ENCODE data around the gene WDR17.
"Not testable (repeated sequence)": the region's sequence is repeated elsewhere in the genome, so short reads cannot be mapped to it uniquely, and the experiment has no call there.

Gene WDR17

GRCh38 chr4:176193938-176194337 is 128.3 kb downstream of the WDR17 start:
- DNase-seq, result no peak

GRCh38 chr4:176195184-176195978 is 129.7 kb downstream of the WDR17 start, which contains the start of gene SPATA4:
Gene SPATA4, minus strand, starts transcription at chr4:176195585. Its CDS starts 23 bp downstream, at chr4:176195562.
- DNase-seq, result peak; percentile 95

DNA sequence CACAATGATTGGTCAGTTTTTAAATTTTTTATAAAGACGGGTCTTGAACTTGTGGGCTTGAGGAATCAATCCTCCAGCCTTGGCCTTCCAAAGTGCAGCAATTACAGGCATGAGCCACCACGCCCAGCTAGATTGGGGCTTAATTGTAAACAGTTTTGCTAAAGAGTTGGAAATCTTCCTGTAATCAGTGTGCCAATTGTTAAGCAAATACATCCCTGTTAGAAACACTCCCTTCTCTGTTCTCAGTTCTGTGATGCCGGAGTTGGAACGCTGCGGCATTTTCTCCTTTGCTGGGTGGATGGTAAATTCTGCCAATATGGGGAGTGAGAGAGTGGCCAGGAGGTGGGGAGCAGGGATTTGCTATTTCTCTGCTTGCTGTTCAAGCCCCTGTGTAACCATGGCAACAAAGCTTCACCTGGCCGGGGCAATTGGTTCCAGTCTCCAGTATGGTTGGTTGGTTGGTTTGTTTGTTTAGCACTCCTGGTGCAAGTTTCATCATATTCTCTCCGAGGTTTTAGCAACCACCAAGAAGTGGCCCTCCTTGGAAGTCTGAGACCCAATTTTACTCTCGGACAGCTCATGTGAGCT is 132.8 kb downstream of the WDR17 start:
- no peak for DNase-seq

DNA sequence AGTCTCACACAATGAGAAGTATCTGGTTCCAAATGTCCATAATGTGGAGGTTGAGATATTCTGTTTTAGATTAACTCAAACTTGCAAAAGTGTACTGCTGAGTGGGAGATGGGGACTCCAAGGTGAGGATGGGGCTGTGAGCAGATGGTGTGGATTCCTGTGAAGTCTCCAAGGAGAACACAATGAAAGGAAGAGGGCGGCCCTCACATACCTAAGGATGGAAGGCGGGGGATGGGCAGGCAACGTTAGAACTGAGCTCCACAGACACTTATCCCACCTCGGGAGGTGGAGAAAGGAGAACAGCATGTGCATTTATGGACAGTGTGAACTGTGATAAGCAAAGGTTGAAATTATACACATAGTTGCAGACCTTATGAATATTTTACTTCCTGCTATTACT is 139.7 kb downstream of the WDR17 start:
- no peak for DNase-seq

DNA sequence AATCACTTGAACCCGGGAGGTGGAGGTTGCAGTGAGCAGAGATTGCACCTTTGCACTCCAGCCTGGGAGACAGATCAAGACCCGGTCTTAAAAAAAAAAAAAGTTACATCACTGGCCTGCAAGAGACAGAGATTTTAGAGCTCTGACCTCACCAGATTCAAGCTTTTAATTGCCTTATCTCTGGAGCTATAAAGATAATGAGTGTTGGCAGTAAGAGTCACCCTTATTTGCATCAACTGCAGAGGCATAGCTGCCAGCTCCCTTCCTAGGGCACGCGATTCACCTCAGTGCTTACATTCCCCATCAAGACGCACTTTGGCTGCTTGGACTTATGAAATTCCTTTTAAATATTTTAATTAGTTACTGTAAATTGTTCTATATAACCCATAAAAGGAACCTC is 142.2 kb downstream of the WDR17 start:
- DNase-seq, result no peak

GRCh38 chr4:176209535-176209934 is 143.9 kb downstream of the WDR17 start:
- DNase-seq, result no peak

GRCh38 chr4:176210101-176210500 is 144.5 kb downstream of the WDR17 start:
- no peak for DNase-seq

DNA sequence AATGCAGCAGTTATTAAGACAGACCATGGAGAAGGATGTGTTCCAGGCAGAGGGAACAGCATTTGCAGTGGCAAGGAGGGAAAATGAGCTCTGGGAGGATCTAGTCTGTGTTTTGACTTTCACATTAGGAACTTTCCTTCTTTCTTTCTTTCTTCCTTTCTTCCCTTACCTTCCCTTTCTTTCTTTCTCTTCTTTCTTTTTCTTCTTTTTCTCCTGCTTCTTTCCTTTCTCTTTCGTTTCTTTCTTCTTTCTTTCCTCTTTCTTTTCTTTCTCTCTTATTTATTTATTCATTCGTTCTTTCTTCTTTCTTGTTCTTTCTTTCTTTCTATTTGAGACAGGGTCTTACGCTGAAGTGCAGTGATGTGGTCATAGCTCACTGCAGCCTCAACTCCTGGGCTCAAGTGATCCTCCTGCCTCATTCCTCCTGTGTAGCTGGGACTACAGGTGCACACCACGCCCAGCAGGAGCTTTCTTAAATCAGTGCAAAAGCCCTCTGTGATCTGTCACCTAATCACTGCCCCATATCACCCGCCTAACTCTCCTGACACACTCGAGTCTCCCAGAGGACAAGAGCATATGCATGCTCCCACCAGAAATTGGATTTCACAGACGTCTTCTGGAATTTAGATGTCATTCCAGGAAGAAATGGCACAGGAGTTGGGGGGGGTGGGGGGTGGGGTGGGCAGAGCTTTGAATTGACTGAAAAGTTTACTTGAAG is 145.1 kb downstream of the WDR17 start:
- DNase-seq, result no peak

- not testable (repeated sequence) for DNase-seq
Observed at GRCh38 chr4:176212351-176212750, 146.7 kb downstream of the WDR17 start.

DNA sequence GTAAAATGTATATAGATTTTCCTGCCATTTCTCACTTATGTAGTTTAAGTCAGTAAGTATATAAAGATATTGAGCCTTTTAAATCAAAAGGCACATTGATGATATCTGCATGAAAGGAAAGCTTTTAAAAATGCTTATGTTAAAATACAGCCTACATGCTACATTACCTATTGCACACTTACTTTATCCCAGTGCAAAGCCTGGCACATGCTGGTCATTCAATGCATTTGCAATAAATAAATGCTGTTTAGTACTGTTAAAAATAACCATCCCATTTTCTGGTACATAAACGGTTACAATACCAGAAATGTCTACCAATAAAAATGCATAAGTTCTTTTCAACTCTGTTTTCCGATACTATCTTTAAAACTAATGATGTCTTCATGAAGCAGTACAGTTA is 151.9 kb downstream of the WDR17 start:
- no peak for DNase-seq

GRCh38 chr4:176222149-176222548 is 156.5 kb downstream of the WDR17 start:
- DNase-seq, result no peak

GRCh38 chr4:176223561-176223960 is 157.9 kb downstream of the WDR17 start:
- DNase-seq, result no peak

DNA sequence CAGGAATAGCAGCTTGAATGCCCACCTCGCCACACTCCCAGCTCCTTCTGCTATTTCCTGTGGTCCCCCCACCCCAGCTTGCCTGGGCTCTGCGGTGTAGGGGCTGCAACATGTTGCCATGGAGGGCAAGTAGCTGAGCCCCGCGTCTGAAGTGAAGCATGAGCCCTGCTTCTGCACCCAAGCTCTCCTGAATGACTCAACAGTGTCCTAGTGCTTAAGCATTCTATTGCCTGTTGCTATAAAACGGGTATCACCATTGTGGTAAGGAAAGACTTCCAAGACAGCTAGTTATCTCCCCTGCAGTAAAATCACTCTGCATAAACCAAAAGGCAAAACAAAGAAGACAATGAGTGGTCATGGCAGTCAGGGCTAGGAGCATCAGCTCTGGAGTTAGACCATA is 161.1 kb downstream of the WDR17 start:
- no peak for DNase-seq

DNA sequence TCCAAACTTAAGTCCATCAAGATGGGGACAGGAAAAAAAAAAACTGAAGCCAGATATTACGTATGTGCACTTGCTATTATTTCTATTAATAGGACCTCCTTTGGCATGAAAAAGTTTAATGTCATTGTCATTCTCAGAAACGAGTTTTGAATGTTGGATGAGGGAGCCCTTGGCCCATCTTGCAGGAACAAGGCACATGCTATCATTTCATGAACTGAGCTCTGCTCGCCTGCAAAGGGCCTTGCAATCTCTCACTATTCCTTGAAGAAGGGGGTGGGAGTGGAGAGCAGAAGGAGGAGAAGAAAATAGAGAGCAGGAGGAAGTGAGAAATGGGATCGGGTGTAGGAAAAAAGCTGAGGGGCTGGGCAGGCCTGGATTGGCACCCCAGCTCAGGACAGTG is 164.0 kb downstream of the WDR17 start:
- DNase-seq, result no peak
